ENCODE data around the gene NOL7. TPM values are rescaled to one million over a fixed set of nuclear protein-coding genes. Genes with fewer than 3 reads are reported as not detected.

The NOL7 gene
- total RNA-seq, 6 donors from 2014 or later, result 47.0 to 102 (median 84.7) TPM

DNA sequence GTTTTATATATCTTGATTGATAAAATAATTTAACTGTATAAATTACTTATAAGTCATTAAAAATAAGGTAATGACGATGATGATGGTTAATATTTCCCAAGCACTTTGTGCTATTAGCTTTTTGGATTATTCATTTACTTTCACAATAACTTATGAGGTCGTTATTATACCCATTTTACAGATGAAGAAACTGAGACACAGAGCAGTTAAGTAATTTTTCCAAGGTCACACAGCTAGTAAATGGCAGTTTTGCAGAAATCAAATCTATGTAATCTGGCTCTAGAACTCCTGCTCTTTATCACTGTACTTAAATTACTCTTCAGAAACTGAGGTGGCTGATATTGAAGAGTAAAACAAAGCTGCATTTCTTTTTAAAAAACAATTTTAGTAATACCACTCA is 18.2 kb downstream of the NOL7 start:
- no peak for DNase-seq
- no peak for ATAC-seq (ENCODE audit: low FRiP score in 2 of 2)
- Histone ChIP-seq H3K9me3 (no peaks in the 10 kb centered on the region), H3K36me3 (peaks cover 4 to 49% (median 21%) of the 10 kb centered on the region in 4 donors), H3K4me3 (no peak overlapping the region), H3K27me3 (no peaks in the 10 kb centered on the region), H3K27ac (no peak overlapping the region), H3K4me1 (peaks cover 0 to 10% (median 2%) of the 10 kb centered on the region in 4 donors)
- WGBS, 2 donors, result 92 to 95% methylated on average over 2 of the region's 2 CpGs
- no peak for TF ChIP-seq POLR2A (IDR thresholded peaks at IDR 0.05)
- TF ChIP-seq, protein P1, sequence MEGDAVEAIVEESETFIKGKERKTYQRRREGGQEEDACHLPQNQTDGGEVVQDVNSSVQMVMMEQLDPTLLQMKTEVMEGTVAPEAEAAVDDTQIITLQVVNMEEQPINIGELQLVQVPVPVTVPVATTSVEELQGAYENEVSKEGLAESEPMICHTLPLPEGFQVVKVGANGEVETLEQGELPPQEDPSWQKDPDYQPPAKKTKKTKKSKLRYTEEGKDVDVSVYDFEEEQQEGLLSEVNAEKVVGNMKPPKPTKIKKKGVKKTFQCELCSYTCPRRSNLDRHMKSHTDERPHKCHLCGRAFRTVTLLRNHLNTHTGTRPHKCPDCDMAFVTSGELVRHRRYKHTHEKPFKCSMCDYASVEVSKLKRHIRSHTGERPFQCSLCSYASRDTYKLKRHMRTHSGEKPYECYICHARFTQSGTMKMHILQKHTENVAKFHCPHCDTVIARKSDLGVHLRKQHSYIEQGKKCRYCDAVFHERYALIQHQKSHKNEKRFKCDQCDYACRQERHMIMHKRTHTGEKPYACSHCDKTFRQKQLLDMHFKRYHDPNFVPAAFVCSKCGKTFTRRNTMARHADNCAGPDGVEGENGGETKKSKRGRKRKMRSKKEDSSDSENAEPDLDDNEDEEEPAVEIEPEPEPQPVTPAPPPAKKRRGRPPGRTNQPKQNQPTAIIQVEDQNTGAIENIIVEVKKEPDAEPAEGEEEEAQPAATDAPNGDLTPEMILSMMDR (IDR thresholded peaks at IDR 0.05), result no peak
- no peak for TF ChIP-seq POLR2AphosphoS5 (IDR thresholded peaks at IDR 0.05)
- TF ChIP-seq EP300 (IDR thresholded peaks at IDR 0.05), result no peak

DNA sequence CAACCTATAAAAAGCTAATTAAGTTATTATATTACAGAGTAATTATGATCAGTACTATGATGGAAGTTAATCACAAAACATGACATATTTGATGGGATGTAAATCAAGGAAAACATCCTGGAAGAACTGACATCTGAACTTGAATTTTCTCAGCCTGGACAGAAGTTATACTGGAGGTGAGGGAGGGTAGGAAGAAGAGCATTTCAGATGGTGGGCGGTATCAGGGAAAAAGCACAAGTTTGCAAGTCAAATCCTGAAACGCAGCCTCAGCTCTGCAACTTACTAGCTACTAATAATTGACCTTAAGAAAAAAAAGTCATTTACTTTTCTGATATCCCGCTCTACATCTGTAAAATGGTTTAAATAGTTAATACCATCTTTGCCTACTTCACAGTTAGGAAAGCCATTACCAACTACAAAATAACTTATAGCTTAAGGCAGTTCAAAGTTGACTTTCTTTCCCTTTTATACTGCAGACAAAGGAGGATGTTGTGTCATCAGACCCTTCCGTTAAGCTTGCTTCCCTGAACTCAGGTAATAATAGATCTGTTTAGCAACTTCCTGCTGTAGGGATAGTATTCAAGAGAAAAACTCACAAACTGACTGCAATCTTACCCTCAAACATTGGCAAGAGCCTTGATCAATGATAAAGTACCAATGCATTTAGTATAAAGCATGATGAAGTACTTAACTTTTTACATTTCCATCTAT is 21.0 kb downstream of the NOL7 start:
- TF ChIP-seq POLR2A (IDR thresholded peaks at IDR 0.05) (no peak), POLR2AphosphoS5 (IDR thresholded peaks at IDR 0.05) (no peak), EP300 (IDR thresholded peaks at IDR 0.05) (no peak)
- TF ChIP-seq, protein P1 (IDR thresholded peaks at IDR 0.05), result no peak
- ATAC-seq (ENCODE audit: low FRiP score in 2 of 2), result no peak
- Histone ChIP-seq H3K27me3 (no peaks in the 10 kb centered on the region), H3K4me1 (peaks cover 0 to 6% (median 2%) of the 10 kb centered on the region in 4 donors), H3K9me3 (no peaks in the 10 kb centered on the region), H3K27ac (peak overlapping the region in 2 of 4 donors; percentile 51 to 72), H3K36me3 (peaks cover 4 to 51% (median 25%) of the 10 kb centered on the region in 4 donors), H3K4me3 (no peak overlapping the region)
- no peak for DNase-seq
- WGBS, 2 donors, result 68 to 82% methylated on average over 4 of the region's 4 CpGs

DNA sequence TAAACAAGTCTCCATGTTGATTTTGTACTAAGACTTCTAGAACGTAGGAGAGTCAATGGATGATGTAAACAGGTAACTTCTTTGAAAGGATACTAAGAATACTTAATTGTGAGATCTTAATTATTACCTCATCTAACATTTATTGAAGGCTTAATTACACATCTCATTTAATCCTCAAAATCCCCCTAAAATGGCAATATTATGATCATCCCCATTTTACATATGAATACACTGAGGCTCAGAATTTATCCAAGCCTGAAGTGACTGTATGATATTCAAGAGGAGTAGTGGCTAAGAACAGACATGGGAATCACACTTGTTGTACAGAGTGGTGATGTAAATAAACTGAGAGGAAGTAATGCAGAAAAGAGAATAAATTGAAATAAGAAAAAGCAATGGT is 22.9 kb downstream of the NOL7 start:
- H3K27me3 ChIP-seq, result no peaks in the 10 kb centered on the region
- H3K27ac ChIP-seq, result peak overlapping the region in 1 of 4 donors; percentile 3
- DNase-seq, result no peak
- 92 to 97% methylated on average over 1 of the region's 1 CpG for WGBS, 2 donors
- H3K4me3 ChIP-seq, result no peak overlapping the region
- TF ChIP-seq POLR2AphosphoS5 (IDR thresholded peaks at IDR 0.05), result no peak
- no peak for TF ChIP-seq POLR2A (IDR thresholded peaks at IDR 0.05)
- TF ChIP-seq, protein P1 (IDR thresholded peaks at IDR 0.05), result no peak
- no peak for TF ChIP-seq EP300 (IDR thresholded peaks at IDR 0.05)
- ATAC-seq (ENCODE audit: low FRiP score in 2 of 2), result no peak
- peaks cover 4 to 48% (median 20%) of the 10 kb centered on the region in 4 donors for H3K36me3 ChIP-seq
- no peaks in the 10 kb centered on the region for H3K9me3 ChIP-seq
- H3K4me1 ChIP-seq, result peaks cover 0 to 6% (median 2%) of the 10 kb centered on the region in 4 donors

DNA sequence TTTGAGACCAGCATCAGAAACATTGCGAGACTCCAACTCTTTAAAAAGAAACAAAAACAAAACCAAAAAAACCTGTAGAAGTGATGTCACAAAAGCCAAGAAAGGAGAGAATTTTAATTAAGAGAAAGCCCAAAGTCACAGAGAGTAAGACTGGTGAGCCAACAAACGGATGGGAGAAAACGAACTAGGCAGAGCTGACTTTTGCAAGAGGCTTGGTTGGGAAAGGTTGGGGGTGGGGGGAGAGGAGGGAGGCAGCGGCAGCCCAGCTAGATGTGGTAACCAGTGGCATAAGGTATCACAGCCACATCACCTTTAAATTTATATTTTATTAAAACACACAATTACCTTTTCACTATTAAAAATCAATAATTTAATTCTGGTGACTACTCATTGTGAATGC is 23.5 kb downstream of the NOL7 start:
- no peak for TF ChIP-seq EP300 (IDR thresholded peaks at IDR 0.05)
- TF ChIP-seq POLR2AphosphoS5 (IDR thresholded peaks at IDR 0.05), result no peak
- TF ChIP-seq, protein P1 (IDR thresholded peaks at IDR 0.05), result no peak
- no peak for TF ChIP-seq POLR2A (IDR thresholded peaks at IDR 0.05)
- WGBS, 2 donors, result 61 to 91% methylated on average over 4 of the region's 4 CpGs

More for the DNA sequence above, 23.5 kb downstream of the NOL7 start:
- DNase-seq (peak in 1 of 2 donors; percentile 35), ATAC-seq (ENCODE audit: low FRiP score in 2 of 2) (no peak)
- Histone ChIP-seq H3K27me3 (no peaks in the 10 kb centered on the region), H3K9me3 (no peaks in the 10 kb centered on the region), H3K4me3 (no peak overlapping the region), H3K4me1 (peaks cover 0 to 6% (median 2%) of the 10 kb centered on the region in 4 donors), H3K27ac (peak overlapping the region in 1 of 4 donors; percentile 3), H3K36me3 (peaks cover 4 to 49% (median 20%) of the 10 kb centered on the region in 4 donors)
